HUES6 (cell line): ENCODE data around the gene CHRD.
"Not testable (repeated sequence)": the region's sequence is repeated elsewhere in the genome, so short reads cannot be mapped to it uniquely, and the experiment has no call there.

ENCODE experiments used
- H3K27ac ChIP-seq: 2 replicates; pipeline ENCODE4 v1.7.0; 2013; ENCODE audit warnings: low read depth, mild to moderate bottlenecking, low read length, inconsistent platforms
- H3K27me3 ChIP-seq: 2 replicates; pipeline ENCODE4 v1.6.1; 2013; ENCODE audit warnings: low read length; ENCODE audit not compliant: control insufficient read depth, insufficient read depth
- H3K36me3 ChIP-seq: 2 replicates; pipeline ENCODE4 v1.6.1; 2013; ENCODE audit warnings: low read length; ENCODE audit not compliant: control insufficient read depth, insufficient read depth
- H3K4me1 ChIP-seq: 2 replicates; pipeline ENCODE4 v1.6.1; 2013; ENCODE audit warnings: low read length; ENCODE audit not compliant: control insufficient read depth, insufficient read depth
- H3K4me3 ChIP-seq: 2 replicates; pipeline ENCODE4 v1.5.1; 2013; ENCODE audit warnings: low read depth, low read length
- H3K9ac ChIP-seq: one replicate; pipeline ENCODE4 v1.6.1; 2013; ENCODE audit warnings: mild to moderate bottlenecking, low read length
- H3K9me3 ChIP-seq: 2 replicates; pipeline ENCODE4 v1.6.1; 2013; ENCODE audit warnings: low read depth, low read length; ENCODE audit not compliant: control insufficient read depth, insufficient read depth

CHRD gene

GRCh38 chr3:184337981-184338380, 41.9 kb upstream of the CHRD start:
- peak overlapping the region; percentile 49 for H3K9ac ChIP-seq

GRCh38 chr3:184338511-184338945, 41.3 kb upstream of the CHRD start:
- peak overlapping the region; percentile 49 for H3K9ac ChIP-seq
- no peak overlapping the region for H3K27ac ChIP-seq
- peak overlapping the region; percentile 47 for H3K4me3 ChIP-seq
- peaks cover 25% of the 10 kb centered on the region for H3K4me1 ChIP-seq
- peaks cover 31% of the 10 kb centered on the region for H3K36me3 ChIP-seq
- no peaks in the 10 kb centered on the region for H3K9me3 ChIP-seq
- H3K27me3 ChIP-seq, result no peaks in the 10 kb centered on the region

More at GRCh38 chr3:184337981-184338380, 41.9 kb upstream of the CHRD start:
- Histone ChIP-seq H3K36me3 (peaks cover 31% of the 10 kb centered on the region), H3K4me3 (peak overlapping the region; percentile 47), H3K27ac (no peak overlapping the region), H3K4me1 (peaks cover 25% of the 10 kb centered on the region), H3K27me3 (no peaks in the 10 kb centered on the region), H3K9me3 (no peaks in the 10 kb centered on the region)

- Histone ChIP-seq H3K4me1 (peaks cover 25% of the 10 kb centered on the region), H3K36me3 (peaks cover 29% of the 10 kb centered on the region), H3K9me3 (no peaks in the 10 kb centered on the region), H3K9ac (no peak overlapping the region), H3K4me3 (peak overlapping the region; percentile 47), H3K27me3 (no peaks in the 10 kb centered on the region), H3K27ac (no peak overlapping the region)
These were observed 40.9 kb upstream of the CHRD start for GRCh38 chr3:184339001-184339400.

GRCh38 chr3:184339451-184340135, 40.3 kb upstream of the CHRD start:
- H3K9ac ChIP-seq, H3K4me3 ChIP-seq, H3K27ac ChIP-seq, H3K27me3 ChIP-seq, H3K9me3 ChIP-seq: not testable (repeated sequence)
- peaks cover 27% of the 10 kb centered on the region for H3K36me3 ChIP-seq
- peaks cover 25% of the 10 kb centered on the region for H3K4me1 ChIP-seq

GRCh38 chr3:184341925-184342324, 37.9 kb upstream of the CHRD start:
- Histone ChIP-seq H3K36me3 (peaks cover 29% of the 10 kb centered on the region), H3K4me3 (no peak overlapping the region), H3K27me3 (no peaks in the 10 kb centered on the region), H3K9ac (no peak overlapping the region), H3K27ac (no peak overlapping the region), H3K9me3 (no peaks in the 10 kb centered on the region), H3K4me1 (peaks cover 28% of the 10 kb centered on the region)

GRCh38 chr3:184343200-184343876, 36.5 kb upstream of the CHRD start:
- H3K36me3 ChIP-seq, result peaks cover 30% of the 10 kb centered on the region
- H3K27me3 ChIP-seq, result no peaks in the 10 kb centered on the region
- no peak overlapping the region for H3K4me3 ChIP-seq
- H3K27ac ChIP-seq, result no peak overlapping the region
- no peaks in the 10 kb centered on the region for H3K9me3 ChIP-seq
- no peak overlapping the region for H3K9ac ChIP-seq
- H3K4me1 ChIP-seq, result peaks cover 21% of the 10 kb centered on the region

- 0 out of 2 replicates have a peak overlapping the region, but pooled peaks have one; percentile 22 for H3K27ac ChIP-seq
- no peaks in the 10 kb centered on the region for H3K9me3 ChIP-seq
- peaks cover 30% of the 10 kb centered on the region for H3K36me3 ChIP-seq
- peaks cover 15% of the 10 kb centered on the region; the same call in 1 of the 2 replicates for H3K4me1 ChIP-seq
- H3K27me3 ChIP-seq, result no peaks in the 10 kb centered on the region
- no peak overlapping the region for H3K9ac ChIP-seq
- no peak overlapping the region for H3K4me3 ChIP-seq
These were observed 35.1 kb upstream of the CHRD start for GRCh38 chr3:184344579-184345316.

GRCh38 chr3:184345317-184346144, 34.3 kb upstream of the CHRD start:
- Histone ChIP-seq H3K4me3 (no peak overlapping the region), H3K27ac (no peak overlapping the region), H3K4me1 (peaks cover 14% of the 10 kb centered on the region; the same call in 1 of the 2 replicates), H3K27me3 (no peaks in the 10 kb centered on the region), H3K36me3 (peaks cover 30% of the 10 kb centered on the region), H3K9ac (no peak overlapping the region), H3K9me3 (no peaks in the 10 kb centered on the region)

GRCh38 chr3:184346480-184347190, 33.2 kb upstream of the CHRD start:
- Histone ChIP-seq H3K4me3 (no peak overlapping the region), H3K9me3 (no peaks in the 10 kb centered on the region), H3K27ac (no peak overlapping the region), H3K9ac (no peak overlapping the region), H3K4me1 (peaks cover 17% of the 10 kb centered on the region; the same call in 1 of the 2 replicates), H3K36me3 (peaks cover 28% of the 10 kb centered on the region), H3K27me3 (no peaks in the 10 kb centered on the region)
